Activated naive CD8-positive, alpha-beta T cell (primary cell): Measurements from ENCODE around the gene KCNQ1.

Source experiments
- H3K27ac Mint-ChIP-seq: one replicate; pipeline ENCODE4 v1.8.0; 2021; ENCODE audit warnings: mixed read lengths
- H3K27me3 Mint-ChIP-seq: one replicate; pipeline ENCODE4 v1.8.0; 2021; ENCODE audit warnings: mixed read lengths
- H3K36me3 Mint-ChIP-seq: one replicate; pipeline ENCODE4 v1.8.0; 2021; ENCODE audit warnings: mixed read lengths
- H3K4me1 Mint-ChIP-seq: one replicate; pipeline ENCODE4 v1.8.0; 2021; ENCODE audit warnings: low read depth, mixed read lengths
- H3K4me3 Mint-ChIP-seq: one replicate; pipeline ENCODE4 v1.8.0; 2021; ENCODE audit warnings: mild to moderate bottlenecking, mixed read lengths
- H3K9me3 Mint-ChIP-seq: one replicate; pipeline ENCODE4 v1.8.0; 2021; ENCODE audit warnings: low read depth, mixed read lengths

Gene KCNQ1

GRCh38 chr11:2724653-2725367, 280.0 kb downstream of the KCNQ1 start:
- no peak overlapping the region for H3K27ac Mint-ChIP-seq
- H3K4me1 Mint-ChIP-seq = no peaks in the 10 kb centered on the region
- no peaks in the 10 kb centered on the region for H3K36me3 Mint-ChIP-seq
- no peaks in the 10 kb centered on the region for H3K9me3 Mint-ChIP-seq
- no peaks in the 10 kb centered on the region for H3K27me3 Mint-ChIP-seq
- H3K4me3 Mint-ChIP-seq = no peak overlapping the region

DNA sequence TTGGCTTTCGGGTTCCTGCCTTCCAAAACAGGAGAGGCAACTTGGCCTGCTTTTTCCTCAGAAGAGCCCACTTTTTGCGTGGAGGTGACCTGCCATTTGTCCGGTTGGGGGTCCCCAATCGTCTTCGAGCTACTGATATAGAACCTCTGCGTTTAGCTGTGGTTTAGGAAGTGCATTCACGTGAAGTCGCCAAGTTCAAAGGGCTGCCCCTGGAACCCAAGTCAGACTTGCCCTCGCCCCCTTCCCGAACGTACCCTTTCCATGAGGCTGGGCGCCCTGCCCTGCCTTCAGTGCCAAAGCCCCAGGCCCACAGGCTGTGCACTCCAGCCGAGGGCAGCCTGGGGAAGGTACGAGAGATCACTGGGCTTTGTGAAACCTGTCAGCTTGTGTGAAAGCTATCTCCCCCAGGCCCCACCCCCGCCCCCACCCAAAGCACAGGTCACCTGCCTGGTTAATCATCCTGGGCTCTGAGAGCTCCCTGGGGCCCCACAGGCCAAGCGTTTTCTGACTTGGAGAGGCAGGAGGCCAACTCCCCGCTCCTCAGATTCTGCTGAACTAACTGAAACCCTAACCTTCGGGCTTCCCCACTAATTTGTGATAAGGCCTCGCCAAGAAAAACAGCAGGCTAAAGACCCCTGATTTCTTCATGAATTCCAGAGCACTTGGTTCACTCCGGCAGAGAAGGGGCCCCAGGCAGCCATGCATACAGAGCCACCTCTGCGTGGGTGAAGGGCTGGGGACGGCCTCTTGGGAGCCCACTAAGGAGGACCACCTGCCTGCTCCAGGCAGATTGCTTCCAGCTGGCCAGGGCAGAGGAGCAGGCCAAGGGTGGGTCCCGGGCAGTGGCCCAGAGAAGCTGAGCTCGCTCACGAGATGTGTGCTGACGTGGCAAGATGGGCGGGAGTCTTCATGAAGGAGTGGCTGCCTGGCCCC, 280.8 kb downstream of the KCNQ1 start:
- H3K27ac Mint-ChIP-seq = no peak overlapping the region
- H3K9me3 Mint-ChIP-seq = no peaks in the 10 kb centered on the region
- no peaks in the 10 kb centered on the region for H3K27me3 Mint-ChIP-seq
- no peak overlapping the region for H3K4me3 Mint-ChIP-seq
- no peaks in the 10 kb centered on the region for H3K36me3 Mint-ChIP-seq
- H3K4me1 Mint-ChIP-seq = no peaks in the 10 kb centered on the region

DNA sequence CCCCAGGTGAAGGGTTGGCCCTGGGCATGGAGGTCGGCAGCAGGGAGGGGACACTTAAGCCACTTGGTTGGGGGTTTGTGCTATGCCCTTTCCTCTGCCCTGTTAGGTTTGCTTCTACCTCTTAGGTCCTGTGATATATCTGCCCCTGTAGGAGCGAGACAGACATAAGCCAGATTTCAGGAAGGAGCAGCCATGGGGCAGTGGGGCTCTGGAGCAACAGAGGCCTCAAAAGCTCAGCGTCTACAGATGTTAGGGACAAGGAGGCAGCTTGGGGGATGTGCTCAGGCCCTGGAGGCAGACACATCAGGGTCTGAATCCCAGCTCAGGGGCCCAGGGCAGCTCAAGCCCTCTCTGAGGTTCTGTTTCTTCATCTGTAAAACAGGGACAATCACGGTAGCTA, 282.2 kb downstream of the KCNQ1 start:
- H3K4me1 Mint-ChIP-seq = no peaks in the 10 kb centered on the region
- no peak overlapping the region for H3K4me3 Mint-ChIP-seq
- H3K27me3 Mint-ChIP-seq = no peaks in the 10 kb centered on the region
- no peak overlapping the region for H3K27ac Mint-ChIP-seq
- no peaks in the 10 kb centered on the region for H3K9me3 Mint-ChIP-seq
- H3K36me3 Mint-ChIP-seq = no peaks in the 10 kb centered on the region

GRCh38 chr11:2728128-2728662, 283.4 kb downstream of the KCNQ1 start:
- Mint-ChIP-seq H3K4me1 (no peaks in the 10 kb centered on the region), H3K27me3 (no peaks in the 10 kb centered on the region), H3K27ac (no peak overlapping the region), H3K9me3 (no peaks in the 10 kb centered on the region), H3K4me3 (no peak overlapping the region), H3K36me3 (no peaks in the 10 kb centered on the region)

- Mint-ChIP-seq H3K27me3 (no peaks in the 10 kb centered on the region), H3K36me3 (no peaks in the 10 kb centered on the region), H3K4me3 (no peak overlapping the region), H3K4me1 (no peaks in the 10 kb centered on the region), H3K27ac (no peak overlapping the region), H3K9me3 (no peaks in the 10 kb centered on the region)
These were observed 284.0 kb downstream of the KCNQ1 start for GRCh38 chr11:2728663-2729332.

GRCh38 chr11:2729841-2730240, 285.0 kb downstream of the KCNQ1 start:
- H3K4me1 Mint-ChIP-seq = no peaks in the 10 kb centered on the region
- no peak overlapping the region for H3K27ac Mint-ChIP-seq
- no peak overlapping the region for H3K4me3 Mint-ChIP-seq
- no peaks in the 10 kb centered on the region for H3K36me3 Mint-ChIP-seq
- H3K9me3 Mint-ChIP-seq = no peaks in the 10 kb centered on the region
- H3K27me3 Mint-ChIP-seq = no peaks in the 10 kb centered on the region

GRCh38 chr11:2730272-2731129, 285.7 kb downstream of the KCNQ1 start:
- Mint-ChIP-seq H3K27ac (no peak overlapping the region), H3K4me3 (no peak overlapping the region), H3K4me1 (no peaks in the 10 kb centered on the region), H3K36me3 (no peaks in the 10 kb centered on the region), H3K9me3 (no peaks in the 10 kb centered on the region), H3K27me3 (no peaks in the 10 kb centered on the region)

- Mint-ChIP-seq H3K27ac (no peak overlapping the region), H3K36me3 (no peaks in the 10 kb centered on the region), H3K27me3 (no peaks in the 10 kb centered on the region), H3K4me3 (no peak overlapping the region), H3K4me1 (no peaks in the 10 kb centered on the region), H3K9me3 (no peaks in the 10 kb centered on the region)
These were observed 286.6 kb downstream of the KCNQ1 start for GRCh38 chr11:2731130-2732125.

GRCh38 chr11:2732261-2732939, 287.6 kb downstream of the KCNQ1 start:
- no peaks in the 10 kb centered on the region for H3K4me1 Mint-ChIP-seq
- no peaks in the 10 kb centered on the region for H3K36me3 Mint-ChIP-seq
- H3K27me3 Mint-ChIP-seq = no peaks in the 10 kb centered on the region
- no peaks in the 10 kb centered on the region for H3K9me3 Mint-ChIP-seq
- no peak overlapping the region for H3K27ac Mint-ChIP-seq
- no peak overlapping the region for H3K4me3 Mint-ChIP-seq

- Mint-ChIP-seq H3K36me3 (no peaks in the 10 kb centered on the region), H3K4me3 (no peak overlapping the region), H3K9me3 (no peaks in the 10 kb centered on the region), H3K27ac (no peak overlapping the region), H3K27me3 (no peaks in the 10 kb centered on the region), H3K4me1 (no peaks in the 10 kb centered on the region)
These were observed 288.3 kb downstream of the KCNQ1 start for GRCh38 chr11:2732940-2733628.

GRCh38 chr11:2734181-2735052, 289.6 kb downstream of the KCNQ1 start:
- no peak overlapping the region for H3K4me3 Mint-ChIP-seq
- no peaks in the 10 kb centered on the region for H3K9me3 Mint-ChIP-seq
- no peaks in the 10 kb centered on the region for H3K36me3 Mint-ChIP-seq
- no peaks in the 10 kb centered on the region for H3K27me3 Mint-ChIP-seq
- H3K27ac Mint-ChIP-seq = no peak overlapping the region
- H3K4me1 Mint-ChIP-seq = no peaks in the 10 kb centered on the region

DNA sequence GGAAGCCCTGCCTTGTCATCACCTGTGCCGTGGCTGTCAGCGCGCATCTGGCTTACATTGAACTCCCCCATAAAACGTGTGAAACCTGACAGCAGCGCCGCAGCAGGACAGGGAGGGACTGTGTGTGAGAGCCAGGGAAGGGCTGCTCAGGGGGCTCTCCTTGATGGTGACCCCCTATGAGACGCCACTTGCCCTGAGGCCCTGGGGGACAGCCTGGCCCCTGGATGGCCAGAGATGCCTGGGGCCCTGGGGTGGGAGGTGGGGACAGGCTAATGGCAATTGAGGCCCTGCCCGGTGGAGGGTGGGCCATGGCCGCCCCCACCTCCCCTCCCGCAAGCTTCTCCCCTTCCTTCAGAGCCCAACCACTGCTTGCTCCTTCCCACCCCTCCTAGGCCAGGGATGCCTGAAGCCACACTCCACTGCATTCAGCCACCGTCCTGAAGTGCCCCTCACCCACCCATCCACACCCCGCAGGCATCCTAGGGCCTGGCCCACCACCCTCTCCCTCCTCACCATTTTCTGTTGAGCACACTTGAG, 290.3 kb downstream of the KCNQ1 start:
- H3K9me3 Mint-ChIP-seq = no peaks in the 10 kb centered on the region
- no peaks in the 10 kb centered on the region for H3K27me3 Mint-ChIP-seq
- no peaks in the 10 kb centered on the region for H3K4me1 Mint-ChIP-seq
- no peak overlapping the region for H3K4me3 Mint-ChIP-seq
- H3K36me3 Mint-ChIP-seq = no peaks in the 10 kb centered on the region
- H3K27ac Mint-ChIP-seq = no peak overlapping the region
